ENCODE measurements around the gene LTB4R. TPM values are rescaled to one million over a fixed set of nuclear protein-coding genes. Genes with fewer than 3 reads are reported as not detected.

The LTB4R gene
- total and polyA plus RNA-seq, 2 donors (not counting 1 experiment from before 2014, with no cell fraction given), result 0.62 to 0.66 TPM

GRCh38 chr14:24355009-24355408, 43.7 kb downstream of the LTB4R start:
- H3K27ac ChIP-seq (ENCODE audit: insufficient read depth, low read length), result no peak overlapping the region

GRCh38 chr14:24356208-24356607, 44.9 kb downstream of the LTB4R start:
- no peak overlapping the region for H2AFZ ChIP-seq (ENCODE audit: low read length)
- H4K20me1 ChIP-seq (ENCODE audit: control insufficient read depth, extremely low read depth, insufficient read depth, low read length), result no peaks in the 10 kb centered on the region
- H3K4me1 ChIP-seq (ENCODE audit: control insufficient read depth, extremely low read depth, insufficient read depth, low read length), result peaks cover 8% of the 10 kb centered on the region
- H3K4me3 ChIP-seq (replicated peaks in 1 of 4; ENCODE audit: control extremely low read depth in 1 of 4, insufficient read depth in 1 of 4, low read depth in 3 of 4, low read length in 4 of 4), result no peak overlapping the region
- no peak overlapping the region for H3K4me2 ChIP-seq (ENCODE audit: extremely low read depth, insufficient read depth, low read length)
- no peak overlapping the region for H3K9ac ChIP-seq (ENCODE audit: insufficient read depth, low read length)
- H3K27me3 ChIP-seq (ENCODE audit: control insufficient read depth, insufficient read depth, low read length), result no peaks in the 10 kb centered on the region
- no peak for TF ChIP-seq EZH2 (IDR thresholded peaks at IDR 0.05; ENCODE audit: low read length, missing control alignments)
- TF ChIP-seq CTCF (conservative IDR thresholded peaks at IDR 0.05 in 1 of 2, IDR thresholded peaks at IDR 0.05 in 1 of 2; ENCODE audit: low read depth in 1 of 2, low read length in 2 of 2), result no peak
- no peaks in the 10 kb centered on the region for H3K36me3 ChIP-seq (ENCODE audit: control insufficient read depth, insufficient read depth, low read length)
- no peaks in the 10 kb centered on the region for H3K9me3 ChIP-seq (ENCODE audit: control insufficient read depth, insufficient read depth, low read depth, low read length)
- no peaks in the 10 kb centered on the region for H3K79me2 ChIP-seq (ENCODE audit: control insufficient read depth, insufficient read depth, low read length)
- H3K27ac ChIP-seq (ENCODE audit: insufficient read depth, low read length), result no peak overlapping the region
- no peak for DNase-seq (ENCODE audit: low read depth in 2 of 2)

More at GRCh38 chr14:24355009-24355408, 43.7 kb downstream of the LTB4R start:
- Histone ChIP-seq H3K9me3 (ENCODE audit: control insufficient read depth, insufficient read depth, low read depth, low read length) (no peaks in the 10 kb centered on the region), H3K4me1 (ENCODE audit: control insufficient read depth, extremely low read depth, insufficient read depth, low read length) (peaks cover 8% of the 10 kb centered on the region), H4K20me1 (ENCODE audit: control insufficient read depth, extremely low read depth, insufficient read depth, low read length) (no peaks in the 10 kb centered on the region), H3K36me3 (ENCODE audit: control insufficient read depth, insufficient read depth, low read length) (no peaks in the 10 kb centered on the region), H3K27me3 (ENCODE audit: control insufficient read depth, insufficient read depth, low read length) (no peaks in the 10 kb centered on the region), H3K4me2 (ENCODE audit: extremely low read depth, insufficient read depth, low read length) (no peak overlapping the region), H2AFZ (ENCODE audit: low read length) (no peak overlapping the region), H3K79me2 (ENCODE audit: control insufficient read depth, insufficient read depth, low read length) (no peaks in the 10 kb centered on the region), H3K4me3 (replicated peaks in 1 of 4; ENCODE audit: control extremely low read depth in 1 of 4, insufficient read depth in 1 of 4, low read depth in 3 of 4, low read length in 4 of 4) (no peak overlapping the region), H3K9ac (ENCODE audit: insufficient read depth, low read length) (no peak overlapping the region)
- TF ChIP-seq CTCF (conservative IDR thresholded peaks at IDR 0.05 in 1 of 2, IDR thresholded peaks at IDR 0.05 in 1 of 2; ENCODE audit: low read depth in 1 of 2, low read length in 2 of 2) (no peak), EZH2 (IDR thresholded peaks at IDR 0.05; ENCODE audit: low read length, missing control alignments) (no peak)
- no peak for DNase-seq (ENCODE audit: low read depth in 2 of 2)

DNA sequence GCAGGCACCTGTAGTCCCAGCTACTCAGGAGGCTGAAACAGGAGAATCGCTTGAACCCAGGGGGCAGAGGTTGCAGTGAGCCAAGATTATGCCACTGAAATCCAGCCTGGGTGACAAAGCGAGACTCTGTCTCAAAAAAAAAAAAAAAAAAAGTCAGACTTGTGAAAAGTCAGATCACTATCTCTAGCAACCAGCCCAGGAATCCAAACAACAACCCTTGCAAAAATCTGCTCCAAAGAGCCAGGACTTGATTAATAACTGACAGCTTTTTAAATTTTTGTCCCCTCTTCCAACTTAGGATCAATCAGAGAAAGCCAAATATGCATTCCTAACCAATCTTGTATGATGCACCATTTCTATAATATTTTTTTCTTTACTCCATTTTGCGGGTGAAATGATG, 49.0 kb downstream of the LTB4R start:
- H3K4me2 ChIP-seq (ENCODE audit: extremely low read depth, insufficient read depth, low read length), result no peak overlapping the region
- DNase-seq (ENCODE audit: low read depth in 2 of 2), result no peak
- TF ChIP-seq CTCF (conservative IDR thresholded peaks at IDR 0.05 in 1 of 2, IDR thresholded peaks at IDR 0.05 in 1 of 2; ENCODE audit: low read depth in 1 of 2, low read length in 2 of 2), result no peak
- no peak for TF ChIP-seq EZH2 (IDR thresholded peaks at IDR 0.05; ENCODE audit: low read length, missing control alignments)
- H3K4me1 ChIP-seq (ENCODE audit: control insufficient read depth, extremely low read depth, insufficient read depth, low read length), result peaks cover 9% of the 10 kb centered on the region
- no peaks in the 10 kb centered on the region for H3K36me3 ChIP-seq (ENCODE audit: control insufficient read depth, insufficient read depth, low read length)
- H4K20me1 ChIP-seq (ENCODE audit: control insufficient read depth, extremely low read depth, insufficient read depth, low read length), result no peaks in the 10 kb centered on the region
- no peak overlapping the region for H3K27ac ChIP-seq (ENCODE audit: insufficient read depth, low read length)
- H3K27me3 ChIP-seq (ENCODE audit: control insufficient read depth, insufficient read depth, low read length), result no peaks in the 10 kb centered on the region
- H3K9ac ChIP-seq (ENCODE audit: insufficient read depth, low read length), result no peak overlapping the region
- no peaks in the 10 kb centered on the region for H3K9me3 ChIP-seq (ENCODE audit: control insufficient read depth, insufficient read depth, low read depth, low read length)
- no peaks in the 10 kb centered on the region for H3K79me2 ChIP-seq (ENCODE audit: control insufficient read depth, insufficient read depth, low read length)
- no peak overlapping the region for H3K4me3 ChIP-seq (replicated peaks in 1 of 4; ENCODE audit: control extremely low read depth in 1 of 4, insufficient read depth in 1 of 4, low read depth in 3 of 4, low read length in 4 of 4)
- H2AFZ ChIP-seq (ENCODE audit: low read length), result no peak overlapping the region

Measured in fibroblast of lung (primary cell).